DMS 273 (cell line): ENCODE results near the gene DYNLRB2.

ENCODE experiments used
- DNase-seq: peaks from one replicate; lab custom pipeline; 2025; ENCODE audit not compliant: unreplicated experiment; lab: John Stamatoyannopoulos, UW

Gene DYNLRB2

GRCh38 chr16:80540516-80541305 lies at the start of gene DYNLRB2:
TSS of gene DYNLRB2 (plus strand) at chr16:80540993. CDS start at chr16:80541077, 84 bp downstream.
- DNase-seq = peak; percentile 90

DNA sequence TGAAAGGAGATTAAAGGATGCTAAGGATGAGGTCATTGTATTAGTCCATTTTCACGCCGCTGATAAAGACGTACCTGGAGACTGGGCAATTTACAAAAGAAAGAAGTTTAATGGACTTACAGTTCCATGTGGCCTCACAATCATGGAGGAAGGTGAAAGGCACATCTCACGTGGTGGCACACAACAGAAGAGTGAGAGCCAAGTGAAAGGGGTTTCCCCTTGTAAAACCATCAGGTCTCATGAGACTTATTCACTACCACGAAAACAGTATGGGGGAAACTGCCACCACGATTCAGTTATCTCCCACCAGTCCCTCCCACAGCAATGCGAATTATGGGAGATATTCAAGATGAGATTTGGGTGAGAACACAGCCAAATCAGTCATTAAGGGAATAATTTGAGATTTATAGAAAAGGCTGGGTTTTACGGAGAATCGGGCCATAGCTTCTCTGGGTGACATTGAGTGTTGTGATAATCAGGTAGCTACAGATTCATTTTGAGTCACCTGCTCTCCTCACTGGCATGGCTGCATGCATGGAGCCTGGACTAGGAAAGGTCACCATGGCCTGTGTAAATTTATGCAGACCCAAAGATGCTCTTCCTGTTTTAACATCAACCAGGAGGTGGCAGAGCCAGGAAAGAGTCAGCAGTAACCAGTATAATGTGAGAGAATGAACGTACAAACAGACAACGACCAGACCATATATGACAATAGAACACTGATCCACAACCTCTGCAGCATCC lies 40.5 kb upstream of the DYNLRB2 start:
- no peak for DNase-seq

- DNase-seq = no peak
These were observed 39.8 kb upstream of the DYNLRB2 start for GRCh38 chr16:80500961-80501525.

DNA sequence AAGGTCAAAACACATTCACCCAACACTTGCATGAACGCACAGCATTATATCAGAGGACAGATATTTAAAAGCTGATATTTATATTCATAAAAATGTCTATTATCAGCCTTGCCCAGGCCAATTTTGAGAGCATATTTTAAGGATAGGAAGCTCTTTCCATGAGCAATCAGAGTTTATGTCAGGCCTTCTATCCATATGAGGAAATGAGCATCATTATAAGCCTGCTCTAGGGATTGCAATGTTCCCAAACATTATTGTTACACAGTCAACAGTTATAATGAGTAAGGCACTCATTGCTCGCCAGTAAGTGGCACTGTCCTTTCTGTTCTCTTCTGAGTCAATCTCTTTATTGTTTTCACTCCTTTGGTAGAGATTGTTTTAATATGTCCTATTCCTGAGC lies 37.7 kb upstream of the DYNLRB2 start:
- DNase-seq = no peak

GRCh38 chr16:80507538-80507937 lies 33.3 kb upstream of the DYNLRB2 start:
- no peak for DNase-seq

- DNase-seq = no peak
These were observed 30.9 kb upstream of the DYNLRB2 start for GRCh38 chr16:80509872-80510271.

- DNase-seq = no peak
These were observed 28.8 kb upstream of the DYNLRB2 start for GRCh38 chr16:80511824-80512592.

- DNase-seq = no peak
These were observed 28.3 kb upstream of the DYNLRB2 start for GRCh38 chr16:80512593-80512853.

DNA sequence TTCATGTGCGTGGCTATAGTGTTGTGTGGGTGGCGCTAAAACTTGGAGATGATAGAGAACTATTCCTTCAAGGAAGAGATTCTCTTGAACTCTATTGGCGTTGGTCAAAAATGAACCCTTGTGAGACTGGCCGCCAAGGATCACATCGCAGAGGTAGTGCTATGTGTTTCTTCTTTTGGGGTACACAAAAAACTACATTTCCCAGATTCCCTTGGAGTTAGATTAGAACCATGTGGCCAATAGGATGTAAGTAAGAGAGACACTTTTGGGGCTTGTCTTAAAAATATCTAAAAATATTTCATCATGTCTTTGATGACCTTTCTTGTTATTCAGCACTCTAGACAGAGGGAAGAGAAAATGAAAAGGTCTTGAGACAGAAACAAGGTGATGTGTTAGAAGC lies 25.4 kb upstream of the DYNLRB2 start:
- no peak for DNase-seq

DNA sequence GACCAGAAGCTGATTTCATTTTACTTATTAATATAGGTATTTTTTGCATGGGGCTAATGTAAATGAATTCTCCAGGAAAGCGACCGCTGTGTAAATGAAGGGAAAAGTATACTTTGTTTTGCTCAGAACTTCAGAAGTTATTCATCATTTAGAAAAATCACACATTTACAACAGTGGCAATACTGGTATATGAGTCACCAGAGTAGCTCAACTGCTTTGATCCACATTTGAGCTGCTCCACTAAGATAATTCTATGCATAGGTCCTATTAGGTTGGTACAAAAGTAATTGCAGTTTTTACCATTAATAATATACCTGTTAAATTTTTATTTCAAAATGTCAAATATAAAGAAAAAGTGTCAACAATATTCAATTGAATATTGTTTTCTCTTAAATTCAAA lies 22.9 kb upstream of the DYNLRB2 start:
- no peak for DNase-seq

DNA sequence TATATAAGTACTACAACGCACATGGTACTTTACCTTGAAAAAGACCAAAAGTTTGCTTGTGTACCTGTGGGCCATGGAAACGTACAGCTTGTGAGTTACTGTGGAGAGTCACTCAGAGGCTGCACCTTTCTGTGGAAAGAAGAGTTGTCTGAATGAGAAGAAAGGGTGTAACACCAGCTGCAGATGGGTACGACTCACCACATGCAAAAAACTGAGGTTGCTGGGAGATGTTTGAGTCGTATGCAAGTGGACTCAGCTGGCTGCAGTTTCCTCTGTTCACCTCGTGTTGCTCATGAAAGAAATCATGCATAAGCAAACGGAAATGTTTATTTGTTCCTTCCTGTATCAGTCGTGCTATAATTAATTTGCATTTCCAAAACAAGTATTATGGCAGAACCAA lies 22.4 kb upstream of the DYNLRB2 start:
- DNase-seq = no peak

GRCh38 chr16:80519189-80519588 lies 21.6 kb upstream of the DYNLRB2 start:
- no peak for DNase-seq

DNA sequence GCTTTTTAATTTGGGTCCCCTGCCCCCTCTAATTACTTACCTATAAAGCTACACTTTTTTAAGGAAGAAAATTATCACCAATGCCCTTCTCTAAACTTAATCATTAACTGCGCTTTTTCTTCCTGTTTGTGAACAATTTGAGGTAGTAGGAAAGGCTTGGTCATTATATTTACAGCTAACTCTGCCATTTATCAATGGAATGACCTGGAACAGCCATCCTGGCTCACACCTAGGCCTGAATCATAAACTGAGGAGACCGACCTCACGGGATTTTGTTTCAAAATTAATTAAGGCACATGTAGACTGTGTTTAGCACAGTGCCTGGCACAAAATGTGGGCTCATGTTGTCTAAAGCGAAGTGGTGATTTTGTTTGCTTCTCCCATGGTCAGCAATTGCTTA lies 15.4 kb upstream of the DYNLRB2 start:
- no peak for DNase-seq

DNA sequence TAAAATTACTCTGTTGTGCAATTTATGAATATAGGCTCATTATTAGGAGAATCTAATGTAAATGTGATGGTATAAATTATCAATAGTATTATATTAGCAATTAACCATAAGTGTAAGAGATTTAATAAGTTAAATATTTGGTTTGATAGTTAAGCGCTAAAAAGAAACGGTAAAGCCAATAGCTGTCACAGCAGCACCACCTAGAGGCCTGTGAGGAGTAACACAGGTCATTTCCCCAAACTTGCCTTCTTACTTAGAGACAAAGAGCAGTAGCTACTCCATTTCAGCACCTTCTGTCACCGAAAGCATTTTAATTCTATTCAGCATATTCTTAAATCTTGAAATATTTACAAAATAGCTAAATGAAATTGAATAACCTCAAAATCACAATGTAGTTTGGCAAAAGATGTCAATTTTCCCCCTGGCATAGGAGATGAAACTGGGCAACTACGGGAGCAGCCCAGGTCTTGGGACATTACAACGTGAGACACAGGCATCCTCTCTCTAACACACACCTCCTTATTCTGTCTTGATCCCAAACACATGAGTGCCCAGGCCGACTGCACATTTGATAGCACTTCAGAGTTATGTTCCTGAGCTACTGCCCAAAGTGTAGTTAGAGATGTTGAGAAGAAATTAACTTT lies 14.3 kb upstream of the DYNLRB2 start:
- peak; percentile 70 for DNase-seq

DNA sequence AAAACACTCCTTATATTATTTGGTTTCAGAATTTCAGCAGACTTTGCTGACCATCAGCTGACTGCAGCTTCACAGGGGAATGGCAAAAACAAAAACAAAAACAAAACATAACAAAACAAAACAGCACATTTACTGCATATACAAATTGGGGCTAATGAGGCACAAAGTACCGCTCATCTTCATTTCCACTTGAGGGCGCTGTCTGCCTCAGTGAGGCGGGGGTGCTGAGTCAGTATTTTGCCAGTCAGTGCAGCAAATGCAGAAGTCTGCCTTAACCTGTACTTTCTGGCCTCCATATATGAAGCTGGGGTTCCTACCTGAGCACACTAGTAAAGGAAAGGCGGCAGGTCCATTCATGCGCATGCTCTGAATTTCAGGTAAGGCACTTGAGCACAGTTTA lies 13.5 kb upstream of the DYNLRB2 start:
- peak; percentile 26 for DNase-seq

GRCh38 chr16:80530479-80530878 lies 10.3 kb upstream of the DYNLRB2 start:
- DNase-seq = no peak

GRCh38 chr16:80536238-80536637 lies 4.6 kb upstream of the DYNLRB2 start:
- no peak for DNase-seq

- no peak for DNase-seq
These were observed 507 bp downstream of the DYNLRB2 start for GRCh38 chr16:80541306-80541694.

- DNase-seq = no peak
These were observed 2.4 kb downstream of the DYNLRB2 start for GRCh38 chr16:80543162-80543561.

DNA sequence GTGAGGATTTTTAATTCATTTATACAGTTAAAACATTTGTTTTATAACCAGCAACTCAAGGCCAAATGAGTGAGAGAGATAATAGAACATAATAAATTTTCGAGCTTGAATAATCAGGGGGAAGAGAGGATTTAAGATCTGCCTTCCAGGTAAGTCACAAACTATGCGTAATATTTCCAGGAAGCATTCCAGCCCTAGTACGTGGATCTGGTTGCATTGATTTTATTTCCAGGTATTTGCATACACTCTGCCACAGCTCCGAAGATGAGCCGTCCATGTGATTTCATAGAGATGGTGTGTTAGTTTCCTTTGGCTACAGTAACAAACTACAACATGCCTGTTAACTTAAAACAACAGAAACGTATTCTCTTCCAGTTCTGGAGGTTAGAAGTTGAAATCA lies 3.5 kb downstream of the DYNLRB2 start:
- DNase-seq = no peak

GRCh38 chr16:80546249-80546648 lies 5.5 kb downstream of the DYNLRB2 start:
- DNase-seq = no peak
